Neural cell (in vitro differentiated cells): Measurements from ENCODE around the gene CPNE2.

Experiments
- CTCF ChIP-seq: fragments of 450-650 bp; IDR thresholded peaks from 2 replicates; pipeline ENCODE4 v1.5.1; 2014; ENCODE audit warnings: antibody characterized with exemption, mild to moderate bottlenecking, moderate library complexity; ENCODE audit not compliant: poor library complexity, severe bottlenecking
- EZH2 ChIP-seq: fragments of 200-600, 300-800 bp; shearing (Covaris generic), sonication (generic); IDR thresholded peaks from 2 replicates; pipeline ENCODE4 v1.6.1; 2014; ENCODE audit warnings: antibody characterized with exemption, low read length, borderline replicate concordance, mild to moderate bottlenecking; ENCODE audit not compliant: insufficient read depth, poor library complexity, severe bottlenecking
- POLR2AphosphoS5 ChIP-seq: IDR thresholded peaks from 2 replicates; pipeline ENCODE4 v1.6.1; 2012
- REST ChIP-seq: IDR thresholded peaks from 2 replicates; pipeline ENCODE4 v1.6.1; 2012; ENCODE audit warnings: borderline replicate concordance
- TAF1 ChIP-seq: IDR thresholded peaks from 2 replicates; pipeline ENCODE4 v1.6.1; 2012; ENCODE audit warnings: low read depth

GRCh38 chr16:57048095-57048494 lies 44.3 kb upstream of the CPNE2 start:
- no peak for TF ChIP-seq CTCF
- TF ChIP-seq EZH2, result no peak
- no peak for TF ChIP-seq TAF1
- no peak for TF ChIP-seq POLR2AphosphoS5
- TF ChIP-seq REST, result no peak
